GM19035 (cell line): ENCODE measurements around the gene LPIN2.
"Not testable (repeated sequence)": the region's sequence is repeated elsewhere in the genome, so short reads cannot be mapped to it uniquely, and the experiment has no call there.

Source experiments
- ATAC-seq: cut with Tn5 transposase; IDR thresholded peaks from one replicate; pipeline ENCODE4 v1.9.1; 2021; ENCODE audit not compliant: unreplicated experiment

The LPIN2 gene

GRCh38 chr18:3013024-3013804, at the start of gene LPIN2:
Gene LPIN2 (minus strand): TSS chr18:3013144. CDS start chr18:2960840, 52,304 bp downstream.
- peak; percentile 86 for ATAC-seq

- ATAC-seq = no peak
Measured at GRCh38 chr18:3061581-3062312, 48.8 kb upstream of the LPIN2 start.

GRCh38 chr18:3060667-3061580, 48.0 kb upstream of the LPIN2 start:
- ATAC-seq = no peak

GRCh38 chr18:3059272-3059671, 46.3 kb upstream of the LPIN2 start:
- ATAC-seq = no peak

- no peak for ATAC-seq
Measured at GRCh38 chr18:3058328-3059191, 45.6 kb upstream of the LPIN2 start.

GRCh38 chr18:3057526-3057925, 44.6 kb upstream of the LPIN2 start:
- ATAC-seq = no peak

GRCh38 chr18:3056311-3056710, 43.4 kb upstream of the LPIN2 start:
- no peak for ATAC-seq

GRCh38 chr18:3055816-3056215, 42.9 kb upstream of the LPIN2 start:
- no peak for ATAC-seq

GRCh38 chr18:3055186-3055728, 42.3 kb upstream of the LPIN2 start:
- no peak for ATAC-seq

GRCh38 chr18:3054780-3055179, 41.8 kb upstream of the LPIN2 start:
- ATAC-seq = no peak

- ATAC-seq = no peak
Measured at GRCh38 chr18:3054214-3054613, 41.3 kb upstream of the LPIN2 start.

GRCh38 chr18:3053081-3053480, 40.1 kb upstream of the LPIN2 start:
- no peak for ATAC-seq

GRCh38 chr18:3052411-3052758, 39.4 kb upstream of the LPIN2 start:
- ATAC-seq = no peak

- ATAC-seq = no peak
Measured at GRCh38 chr18:3051718-3052410, 38.9 kb upstream of the LPIN2 start.

GRCh38 chr18:3049897-3050454, 37.0 kb upstream of the LPIN2 start:
- ATAC-seq = not testable (repeated sequence)

- no peak for ATAC-seq
Measured at GRCh38 chr18:3048820-3049349, 35.9 kb upstream of the LPIN2 start.

GRCh38 chr18:3048121-3048520, 35.2 kb upstream of the LPIN2 start:
- no peak for ATAC-seq

GRCh38 chr18:3046216-3046808, 33.4 kb upstream of the LPIN2 start:
- no peak for ATAC-seq
